ENCODE results near the gene PCNX2.

The PCNX2 gene

DNA sequence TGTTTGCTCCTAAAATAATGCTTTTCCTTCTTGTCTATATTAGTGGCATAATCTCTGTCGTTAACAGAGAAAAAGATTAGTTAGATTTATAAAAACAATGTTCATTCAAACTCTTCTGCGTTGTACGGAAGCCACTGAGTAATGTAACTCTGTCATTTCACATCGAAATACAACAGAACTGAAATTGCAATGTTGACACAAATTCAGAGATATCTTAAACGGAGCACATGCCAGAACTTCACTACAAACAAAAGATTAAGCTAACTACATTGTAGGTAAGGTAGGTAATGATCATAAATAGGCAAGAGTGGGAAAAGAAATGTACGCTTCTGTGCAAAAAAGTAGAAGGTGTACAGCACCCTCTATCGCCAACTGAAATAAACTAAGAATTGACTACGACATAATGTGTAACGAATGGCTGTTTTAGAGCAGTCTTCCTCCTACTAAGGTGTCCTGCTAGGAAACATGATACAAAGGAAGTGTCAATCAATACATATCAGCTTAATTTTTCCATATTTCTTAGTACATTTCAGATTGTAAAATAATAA is 56.6 kb downstream of the PCNX2 start:
- no peak overlapping the region for H3K9ac ChIP-seq (ENCODE audit: low read depth, low read length)

DNA sequence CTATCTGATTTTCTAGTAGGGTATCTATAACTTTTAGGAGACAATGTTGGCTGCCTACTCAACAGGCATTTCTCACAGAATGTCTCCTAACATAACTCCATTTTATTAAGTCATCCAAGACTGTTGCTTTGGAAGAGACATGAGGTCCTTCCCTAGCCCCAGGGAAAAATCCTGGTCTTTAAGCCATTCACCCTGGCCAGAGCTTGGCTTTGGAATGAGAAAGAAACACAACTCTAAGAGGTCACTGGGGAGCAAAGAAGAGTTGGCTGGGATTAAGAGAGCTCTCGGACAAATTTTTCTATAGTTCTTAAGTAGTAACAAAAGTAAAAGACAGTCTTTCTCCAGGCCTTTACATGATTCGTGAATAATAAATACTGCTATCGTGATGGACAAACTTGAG is 57.9 kb downstream of the PCNX2 start:
- Histone ChIP-seq H3K36me3 (ENCODE audit: control insufficient read depth, insufficient read depth, low read length) (no peaks in the 10 kb centered on the region), H3K4me3 (ENCODE audit: low read depth, low read length) (no peak overlapping the region), H3K9me3 (ENCODE audit: control insufficient read depth, insufficient read depth, low read length) (no peaks in the 10 kb centered on the region), H3K9ac (ENCODE audit: low read depth, low read length) (no peak overlapping the region), H3K27me3 (ENCODE audit: control insufficient read depth, insufficient read depth, low read length) (no peaks in the 10 kb centered on the region), H3K4me1 (ENCODE audit: control insufficient read depth, insufficient read depth, low read length) (no peaks in the 10 kb centered on the region)

More for the DNA sequence above, 56.6 kb downstream of the PCNX2 start:
- Histone ChIP-seq H3K27me3 (ENCODE audit: control insufficient read depth, insufficient read depth, low read length) (no peaks in the 10 kb centered on the region), H3K4me3 (ENCODE audit: low read depth, low read length) (no peak overlapping the region), H3K36me3 (ENCODE audit: control insufficient read depth, insufficient read depth, low read length) (no peaks in the 10 kb centered on the region), H3K4me1 (ENCODE audit: control insufficient read depth, insufficient read depth, low read length) (no peaks in the 10 kb centered on the region), H3K9me3 (ENCODE audit: control insufficient read depth, insufficient read depth, low read length) (no peaks in the 10 kb centered on the region)

DNA sequence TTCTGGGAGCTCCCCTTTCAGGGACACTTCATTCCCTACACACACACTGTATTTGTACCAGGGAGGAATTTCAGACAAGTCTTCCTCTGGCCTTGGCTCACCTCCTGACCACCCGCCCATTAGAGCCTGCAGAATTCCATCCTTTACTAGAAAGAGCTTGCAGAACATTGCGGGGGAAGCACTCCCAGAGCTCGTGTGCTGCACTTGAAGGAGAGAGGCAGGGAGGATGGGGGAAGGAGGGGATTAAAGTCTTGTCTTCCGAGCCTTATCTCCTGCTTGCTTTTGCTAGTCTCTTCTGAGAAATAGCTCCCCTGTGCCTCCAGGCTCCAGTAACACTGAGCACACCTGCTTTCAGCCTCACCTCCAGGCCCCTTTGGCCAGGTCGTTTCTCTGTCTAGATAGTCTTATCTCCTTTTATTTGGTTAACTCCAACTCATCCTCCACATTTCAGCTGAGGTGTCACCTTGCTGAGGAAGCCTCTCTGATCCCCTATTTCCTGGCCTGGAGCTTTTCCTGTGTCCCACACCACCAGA is 62.0 kb downstream of the PCNX2 start:
- Histone ChIP-seq H3K9me3 (ENCODE audit: control insufficient read depth, insufficient read depth, low read length) (no peaks in the 10 kb centered on the region), H3K27me3 (ENCODE audit: control insufficient read depth, insufficient read depth, low read length) (no peaks in the 10 kb centered on the region), H3K4me1 (ENCODE audit: control insufficient read depth, insufficient read depth, low read length) (no peaks in the 10 kb centered on the region), H3K4me3 (ENCODE audit: low read depth, low read length) (no peak overlapping the region), H3K36me3 (ENCODE audit: control insufficient read depth, insufficient read depth, low read length) (no peaks in the 10 kb centered on the region), H3K9ac (ENCODE audit: low read depth, low read length) (no peak overlapping the region)

DNA sequence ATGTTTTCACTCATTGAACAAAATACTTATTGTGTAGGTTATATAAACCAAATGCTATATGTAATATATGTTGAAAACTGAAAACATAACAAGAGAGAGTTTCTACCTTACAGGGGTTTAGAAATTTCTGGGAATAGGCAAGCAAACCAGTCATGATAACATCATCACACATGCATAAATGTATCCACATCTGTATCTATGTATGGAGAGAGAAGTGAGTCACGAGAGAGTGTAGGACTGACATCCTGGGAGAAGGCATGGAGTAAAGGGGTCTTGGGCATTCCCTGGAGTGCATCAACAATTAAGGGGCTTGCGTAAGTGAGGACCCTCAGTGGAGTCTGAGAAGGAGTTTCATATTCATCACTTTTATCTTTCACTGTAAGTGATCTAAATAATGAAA is 65.5 kb downstream of the PCNX2 start:
- Histone ChIP-seq H3K27me3 (ENCODE audit: control insufficient read depth, insufficient read depth, low read length) (no peaks in the 10 kb centered on the region), H3K9me3 (ENCODE audit: control insufficient read depth, insufficient read depth, low read length) (no peaks in the 10 kb centered on the region), H3K4me3 (ENCODE audit: low read depth, low read length) (no peak overlapping the region), H3K9ac (ENCODE audit: low read depth, low read length) (no peak overlapping the region), H3K4me1 (ENCODE audit: control insufficient read depth, insufficient read depth, low read length) (no peaks in the 10 kb centered on the region), H3K36me3 (ENCODE audit: control insufficient read depth, insufficient read depth, low read length) (no peaks in the 10 kb centered on the region)

DNA sequence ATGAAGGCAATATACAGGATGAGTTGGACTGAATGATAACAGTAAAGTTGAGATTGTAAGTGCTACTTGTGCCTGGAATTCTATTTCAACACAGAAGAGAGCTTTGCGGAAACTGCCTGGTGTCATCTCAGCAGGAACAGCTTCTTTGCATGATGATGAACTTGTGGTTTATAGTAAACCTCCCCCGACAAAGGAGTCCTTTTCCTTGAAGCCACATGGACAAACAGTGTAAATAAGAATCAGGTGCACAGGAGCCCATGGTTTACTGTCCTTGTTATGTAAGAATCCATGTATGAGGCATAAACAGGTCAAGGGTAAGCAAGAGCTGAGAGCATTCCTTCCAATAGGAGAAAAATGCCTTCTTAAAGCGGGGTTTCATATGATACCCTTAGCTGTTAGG is 66.2 kb downstream of the PCNX2 start:
- H3K9ac ChIP-seq (ENCODE audit: low read depth, low read length): no peak overlapping the region
- H3K9me3 ChIP-seq (ENCODE audit: control insufficient read depth, insufficient read depth, low read length): no peaks in the 10 kb centered on the region
- no peaks in the 10 kb centered on the region for H3K27me3 ChIP-seq (ENCODE audit: control insufficient read depth, insufficient read depth, low read length)

DNA sequence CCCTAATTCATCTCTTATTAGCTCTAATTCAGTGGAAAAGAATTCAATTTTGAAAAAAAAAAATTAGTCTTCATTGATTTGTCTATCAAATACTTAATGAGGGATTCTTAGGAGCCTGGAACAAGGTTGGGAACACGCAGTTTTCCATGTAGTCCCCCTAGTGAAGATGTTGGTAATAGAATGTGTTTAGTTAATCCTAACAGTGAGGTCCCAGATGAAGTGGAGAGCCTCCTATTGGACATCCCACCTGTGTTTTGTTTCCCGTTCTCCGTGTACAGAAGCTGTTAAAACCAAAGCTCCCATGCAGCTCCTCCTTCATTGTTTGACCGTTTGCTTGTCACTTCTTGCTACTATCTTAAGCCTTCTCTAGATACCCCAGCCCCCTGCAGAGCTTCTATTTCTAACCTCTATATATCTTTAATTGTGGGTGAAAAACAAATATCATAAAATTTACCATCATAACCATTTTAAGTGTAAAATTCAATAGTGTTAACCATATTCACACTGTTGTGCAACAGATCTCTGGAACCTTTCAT is 67.5 kb downstream of the PCNX2 start:
- no peaks in the 10 kb centered on the region for H3K27me3 ChIP-seq (ENCODE audit: control insufficient read depth, insufficient read depth, low read length)
- H3K36me3 ChIP-seq (ENCODE audit: control insufficient read depth, insufficient read depth, low read length): no peaks in the 10 kb centered on the region
- H3K9me3 ChIP-seq (ENCODE audit: control insufficient read depth, insufficient read depth, low read length): no peaks in the 10 kb centered on the region
- H3K4me3 ChIP-seq (ENCODE audit: low read depth, low read length): no peak overlapping the region
- H3K9ac ChIP-seq (ENCODE audit: low read depth, low read length): no peak overlapping the region
- H3K4me1 ChIP-seq (ENCODE audit: control insufficient read depth, insufficient read depth, low read length): no peaks in the 10 kb centered on the region

More for the DNA sequence above, 66.2 kb downstream of the PCNX2 start:
- Histone ChIP-seq H3K4me1 (ENCODE audit: control insufficient read depth, insufficient read depth, low read length) (no peaks in the 10 kb centered on the region), H3K36me3 (ENCODE audit: control insufficient read depth, insufficient read depth, low read length) (no peaks in the 10 kb centered on the region), H3K4me3 (ENCODE audit: low read depth, low read length) (no peak overlapping the region)

DNA sequence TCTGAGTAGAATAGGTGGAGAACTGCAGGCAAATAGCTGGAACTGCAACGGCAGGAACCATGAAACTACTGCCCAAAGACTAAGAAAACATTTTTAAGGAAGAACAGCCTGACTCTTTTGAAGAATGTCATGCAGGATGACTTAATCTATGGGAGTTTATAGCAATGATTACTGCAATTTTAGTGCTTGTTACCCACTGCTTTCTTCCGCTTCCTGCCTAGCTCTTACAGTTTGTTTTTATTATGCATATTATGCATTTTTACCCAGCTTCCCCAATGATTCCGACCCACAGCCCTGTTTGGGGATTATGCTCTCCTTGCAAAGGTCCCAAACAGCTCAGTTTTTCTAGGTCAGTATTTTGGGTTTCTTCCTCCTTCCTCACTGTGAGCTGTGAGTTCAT is 71.2 kb downstream of the PCNX2 start:
- no peaks in the 10 kb centered on the region for H3K27me3 ChIP-seq (ENCODE audit: control insufficient read depth, insufficient read depth, low read length)
- H3K9ac ChIP-seq (ENCODE audit: low read depth, low read length): no peak overlapping the region
- no peaks in the 10 kb centered on the region for H3K4me1 ChIP-seq (ENCODE audit: control insufficient read depth, insufficient read depth, low read length)
- no peak overlapping the region for H3K4me3 ChIP-seq (ENCODE audit: low read depth, low read length)
- no peaks in the 10 kb centered on the region for H3K36me3 ChIP-seq (ENCODE audit: control insufficient read depth, insufficient read depth, low read length)
- no peaks in the 10 kb centered on the region for H3K9me3 ChIP-seq (ENCODE audit: control insufficient read depth, insufficient read depth, low read length)

DNA sequence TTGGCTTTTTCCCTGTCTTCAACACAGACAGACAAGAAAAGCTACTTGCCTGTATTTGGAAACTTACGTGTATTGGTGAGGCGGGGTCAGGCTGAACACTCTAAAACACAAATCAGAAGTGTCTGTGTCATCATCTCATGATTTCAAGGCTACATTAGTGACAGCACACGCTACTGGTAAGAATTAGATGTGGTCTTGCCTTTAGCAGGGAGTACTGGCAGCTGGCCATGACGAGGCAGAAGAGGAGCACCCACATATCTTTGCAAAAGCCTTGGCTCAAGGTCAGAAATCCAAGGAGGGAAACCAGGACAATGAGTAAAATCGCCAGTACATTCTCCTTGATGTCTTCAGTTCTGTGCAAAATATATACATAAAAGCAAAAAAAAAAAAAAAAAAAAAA is 77.7 kb downstream of the PCNX2 start:
- Histone ChIP-seq H3K4me3 (ENCODE audit: low read depth, low read length) (no peak overlapping the region), H3K9me3 (ENCODE audit: control insufficient read depth, insufficient read depth, low read length) (no peaks in the 10 kb centered on the region), H3K27me3 (ENCODE audit: control insufficient read depth, insufficient read depth, low read length) (no peaks in the 10 kb centered on the region), H3K4me1 (ENCODE audit: control insufficient read depth, insufficient read depth, low read length) (no peaks in the 10 kb centered on the region), H3K36me3 (ENCODE audit: control insufficient read depth, insufficient read depth, low read length) (no peaks in the 10 kb centered on the region), H3K9ac (ENCODE audit: low read depth, low read length) (no peak overlapping the region)

DNA sequence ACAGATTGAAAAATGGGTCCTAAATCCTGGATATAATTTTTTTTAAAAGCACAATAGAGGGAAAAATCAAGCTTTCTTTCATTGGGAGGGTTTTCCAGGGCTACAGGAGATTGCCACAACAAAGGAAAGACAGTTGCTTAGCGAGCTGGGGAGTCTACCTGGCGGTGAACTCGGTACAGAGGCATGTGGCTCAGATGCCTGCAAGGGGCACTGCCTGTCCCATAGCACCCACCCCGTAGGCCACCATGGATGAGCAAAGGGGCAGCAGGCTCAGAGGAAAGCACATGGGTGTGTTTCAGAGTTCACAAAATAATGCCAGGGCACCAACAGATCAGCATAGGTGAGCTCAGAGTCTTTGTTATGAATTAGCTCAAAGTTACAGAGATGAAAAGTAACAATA is 79.5 kb downstream of the PCNX2 start:
- no peaks in the 10 kb centered on the region for H3K9me3 ChIP-seq (ENCODE audit: control insufficient read depth, insufficient read depth, low read length)
- H3K27me3 ChIP-seq (ENCODE audit: control insufficient read depth, insufficient read depth, low read length): no peaks in the 10 kb centered on the region

DNA sequence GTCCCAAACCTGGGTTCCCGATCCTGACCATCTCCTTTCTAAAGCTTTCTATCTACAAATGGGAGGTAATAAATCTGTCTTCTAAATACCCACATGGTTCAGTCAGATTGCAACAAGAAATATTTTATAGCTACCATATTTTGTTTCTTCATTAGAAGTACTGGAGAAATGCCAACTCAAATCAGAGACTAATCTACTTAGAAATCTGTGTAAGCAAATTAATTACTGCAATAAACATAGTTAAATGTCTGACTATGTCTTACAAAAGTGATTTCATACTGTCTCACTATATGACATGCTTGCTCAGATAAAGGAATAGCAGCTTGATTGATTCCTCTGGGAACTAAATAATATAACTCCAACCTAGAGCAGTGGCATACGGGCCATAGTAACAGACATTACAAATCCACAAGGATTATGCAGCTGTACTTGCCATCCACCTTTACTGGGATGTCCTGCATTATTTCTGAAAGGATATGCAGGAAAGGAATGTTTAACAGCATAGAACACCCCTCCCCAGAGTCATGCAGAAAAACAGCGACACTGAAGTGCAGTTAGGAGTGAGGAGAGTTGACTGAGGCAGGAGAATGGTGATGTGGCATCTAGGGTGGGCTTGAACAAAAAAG is 80.3 kb downstream of the PCNX2 start:
- Histone ChIP-seq H3K4me1 (ENCODE audit: control insufficient read depth, insufficient read depth, low read length) (no peaks in the 10 kb centered on the region), H3K27me3 (ENCODE audit: control insufficient read depth, insufficient read depth, low read length) (no peaks in the 10 kb centered on the region), H3K4me3 (ENCODE audit: low read depth, low read length) (no peak overlapping the region), H3K9ac (ENCODE audit: low read depth, low read length) (no peak overlapping the region), H3K36me3 (ENCODE audit: control insufficient read depth, insufficient read depth, low read length) (no peaks in the 10 kb centered on the region), H3K9me3 (ENCODE audit: control insufficient read depth, insufficient read depth, low read length) (no peaks in the 10 kb centered on the region)

More for the DNA sequence above, 79.5 kb downstream of the PCNX2 start:
- no peaks in the 10 kb centered on the region for H3K4me1 ChIP-seq (ENCODE audit: control insufficient read depth, insufficient read depth, low read length)
- no peak overlapping the region for H3K4me3 ChIP-seq (ENCODE audit: low read depth, low read length)
- H3K36me3 ChIP-seq (ENCODE audit: control insufficient read depth, insufficient read depth, low read length): no peaks in the 10 kb centered on the region
- H3K9ac ChIP-seq (ENCODE audit: low read depth, low read length): no peak overlapping the region

DNA sequence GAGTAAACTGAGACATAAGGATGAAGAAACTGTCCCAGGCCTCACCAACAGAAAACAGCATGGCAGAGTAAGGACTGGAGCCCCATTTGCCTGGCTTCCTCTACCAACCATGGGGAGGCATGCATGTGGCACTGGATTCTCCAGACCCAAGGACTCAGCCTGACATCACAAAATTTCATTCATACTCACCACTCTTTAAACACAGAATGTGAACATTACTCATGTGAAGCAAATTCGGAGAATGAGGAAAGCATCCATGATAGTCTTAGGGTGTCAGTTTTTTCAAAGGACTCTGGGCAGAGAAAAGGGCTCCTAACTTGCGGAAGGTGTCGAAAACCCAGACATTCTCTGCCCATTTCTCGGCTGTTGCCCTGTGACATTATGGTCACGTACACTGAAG is 83.9 kb downstream of the PCNX2 start:
- no peak overlapping the region for H3K9ac ChIP-seq (ENCODE audit: low read depth, low read length)
- H3K4me1 ChIP-seq (ENCODE audit: control insufficient read depth, insufficient read depth, low read length): no peaks in the 10 kb centered on the region
- H3K9me3 ChIP-seq (ENCODE audit: control insufficient read depth, insufficient read depth, low read length): no peaks in the 10 kb centered on the region
- peaks cover 4% of the 10 kb centered on the region for H3K36me3 ChIP-seq (ENCODE audit: control insufficient read depth, insufficient read depth, low read length)
- H3K4me3 ChIP-seq (ENCODE audit: low read depth, low read length): no peak overlapping the region
- no peaks in the 10 kb centered on the region for H3K27me3 ChIP-seq (ENCODE audit: control insufficient read depth, insufficient read depth, low read length)

DNA sequence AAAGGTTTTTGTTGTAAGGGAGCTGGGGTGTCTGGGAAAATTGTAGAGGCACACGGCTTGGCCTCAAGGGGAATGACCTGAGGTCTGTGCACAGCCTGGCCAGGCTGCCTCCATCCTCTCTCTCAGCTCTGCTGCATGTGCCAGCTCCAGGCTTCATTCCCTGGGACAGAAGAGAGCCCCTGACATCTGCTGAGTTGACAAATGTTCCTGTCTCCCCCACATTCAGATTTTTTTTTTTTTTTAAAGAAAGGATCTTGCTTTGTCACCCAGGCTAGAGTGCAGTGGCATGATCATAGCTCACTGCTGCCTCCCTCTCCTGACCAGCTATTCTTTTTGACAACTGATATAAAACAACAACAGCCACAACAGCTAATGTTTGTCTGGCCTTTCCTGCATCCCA is 84.4 kb downstream of the PCNX2 start:
- H3K36me3 ChIP-seq (ENCODE audit: control insufficient read depth, insufficient read depth, low read length): peaks cover 4% of the 10 kb centered on the region
- no peaks in the 10 kb centered on the region for H3K9me3 ChIP-seq (ENCODE audit: control insufficient read depth, insufficient read depth, low read length)
- no peak overlapping the region for H3K4me3 ChIP-seq (ENCODE audit: low read depth, low read length)
- no peaks in the 10 kb centered on the region for H3K4me1 ChIP-seq (ENCODE audit: control insufficient read depth, insufficient read depth, low read length)
- H3K27me3 ChIP-seq (ENCODE audit: control insufficient read depth, insufficient read depth, low read length): no peaks in the 10 kb centered on the region
- no peak overlapping the region for H3K9ac ChIP-seq (ENCODE audit: low read depth, low read length)

All from iPS-15b (cell line).